ENCODE results near the gene SORCS2.

The SORCS2 gene

DNA sequence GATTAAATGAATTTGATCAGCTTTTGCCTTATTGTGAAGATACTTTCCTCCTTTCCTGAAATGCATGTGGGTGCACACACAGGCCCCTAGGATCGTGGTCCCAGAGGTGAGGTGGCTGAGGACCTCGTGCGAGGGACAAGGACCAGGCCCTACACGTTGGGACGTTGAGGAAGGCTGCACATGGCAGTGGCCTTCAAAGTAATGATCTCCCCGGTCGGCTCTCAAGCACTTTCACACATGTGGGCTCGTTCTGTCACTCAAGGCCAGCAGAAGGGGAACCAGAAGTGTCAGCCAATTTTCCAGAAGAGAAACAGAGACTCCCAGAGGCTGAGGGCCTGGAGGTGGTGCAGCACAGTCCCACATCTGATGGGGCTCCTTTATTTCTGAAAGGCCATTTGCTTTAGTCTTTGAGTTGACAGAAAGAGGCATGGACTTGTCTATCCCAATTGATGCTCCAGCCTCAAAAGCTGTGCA is 550.5 kb downstream of the SORCS2 start:
- Histone ChIP-seq H3K9me3 (ENCODE audit: control insufficient read depth, insufficient read depth, low read length) (no peaks in the 10 kb centered on the region), H3K4me1 (ENCODE audit: control insufficient read depth, low read length) (no peaks in the 10 kb centered on the region), H3K79me2 (ENCODE audit: control insufficient read depth, low read length) (no peaks in the 10 kb centered on the region), H3K9me2 (replicated peaks; ENCODE audit: control insufficient read depth, low read length) (no peaks in the 10 kb centered on the region), H4K20me1 (ENCODE audit: control insufficient read depth, insufficient read depth, low read depth, low read length) (no peaks in the 10 kb centered on the region), H3K4me2 (ENCODE audit: low read length) (no peak overlapping the region), H3K27me3 (ENCODE audit: control insufficient read depth, low read length) (no peaks in the 10 kb centered on the region), H3K27ac (ENCODE audit: low read depth, low read length) (no peak overlapping the region), H3F3A (ENCODE audit: control insufficient read depth, insufficient read depth) (no peaks in the 10 kb centered on the region), H3K4me3 (ENCODE audit: low read length) (no peak overlapping the region), H3K36me3 (ENCODE audit: control insufficient read depth, low read length) (no peaks in the 10 kb centered on the region)
- TF ChIP-seq EZH2phosphoT487 (IDR thresholded peaks at IDR 0.05; ENCODE audit: borderline replicate concordance, low read length): no peak
- TF ChIP-seq, protein P1, sequence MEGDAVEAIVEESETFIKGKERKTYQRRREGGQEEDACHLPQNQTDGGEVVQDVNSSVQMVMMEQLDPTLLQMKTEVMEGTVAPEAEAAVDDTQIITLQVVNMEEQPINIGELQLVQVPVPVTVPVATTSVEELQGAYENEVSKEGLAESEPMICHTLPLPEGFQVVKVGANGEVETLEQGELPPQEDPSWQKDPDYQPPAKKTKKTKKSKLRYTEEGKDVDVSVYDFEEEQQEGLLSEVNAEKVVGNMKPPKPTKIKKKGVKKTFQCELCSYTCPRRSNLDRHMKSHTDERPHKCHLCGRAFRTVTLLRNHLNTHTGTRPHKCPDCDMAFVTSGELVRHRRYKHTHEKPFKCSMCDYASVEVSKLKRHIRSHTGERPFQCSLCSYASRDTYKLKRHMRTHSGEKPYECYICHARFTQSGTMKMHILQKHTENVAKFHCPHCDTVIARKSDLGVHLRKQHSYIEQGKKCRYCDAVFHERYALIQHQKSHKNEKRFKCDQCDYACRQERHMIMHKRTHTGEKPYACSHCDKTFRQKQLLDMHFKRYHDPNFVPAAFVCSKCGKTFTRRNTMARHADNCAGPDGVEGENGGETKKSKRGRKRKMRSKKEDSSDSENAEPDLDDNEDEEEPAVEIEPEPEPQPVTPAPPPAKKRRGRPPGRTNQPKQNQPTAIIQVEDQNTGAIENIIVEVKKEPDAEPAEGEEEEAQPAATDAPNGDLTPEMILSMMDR (IDR thresholded peaks at IDR 0.05; ENCODE audit: low read depth, low read length, poor library complexity, severe bottlenecking): no peak

DNA sequence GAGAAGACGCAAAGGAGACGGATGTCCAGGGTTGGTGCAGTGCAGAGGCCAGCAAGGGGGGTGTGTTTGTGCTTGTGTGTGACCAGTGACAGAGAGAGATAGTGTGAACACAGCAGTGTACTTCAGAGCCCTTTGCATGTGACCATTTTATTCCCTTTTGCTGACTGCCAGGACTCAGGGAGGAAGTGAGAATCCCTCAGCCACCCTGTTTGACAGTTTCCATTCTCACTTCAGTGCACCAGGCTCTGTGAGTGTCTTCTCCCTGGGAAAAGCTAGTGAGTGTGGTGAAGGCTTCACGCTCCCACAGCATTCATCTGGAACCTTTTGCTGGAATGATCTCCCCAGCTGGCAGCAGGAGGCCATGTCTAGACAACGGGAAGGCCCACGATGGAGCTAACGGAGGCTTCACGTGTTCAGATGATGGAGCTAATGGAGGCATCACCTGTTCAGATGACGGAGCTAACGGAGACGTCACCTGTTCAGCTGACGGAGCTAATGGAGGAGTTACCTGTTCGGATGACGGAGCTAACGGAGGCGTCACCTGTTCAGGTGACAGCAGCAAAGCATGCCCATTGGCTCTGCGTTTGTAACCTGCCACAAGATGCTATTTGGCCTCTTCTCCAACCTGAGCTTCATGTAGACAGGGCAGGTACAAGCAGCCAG is 551.9 kb downstream of the SORCS2 start:
- no peak overlapping the region for H3K4me2 ChIP-seq (ENCODE audit: low read length)
- no peaks in the 10 kb centered on the region for H3K4me1 ChIP-seq (ENCODE audit: control insufficient read depth, low read length)

DNA sequence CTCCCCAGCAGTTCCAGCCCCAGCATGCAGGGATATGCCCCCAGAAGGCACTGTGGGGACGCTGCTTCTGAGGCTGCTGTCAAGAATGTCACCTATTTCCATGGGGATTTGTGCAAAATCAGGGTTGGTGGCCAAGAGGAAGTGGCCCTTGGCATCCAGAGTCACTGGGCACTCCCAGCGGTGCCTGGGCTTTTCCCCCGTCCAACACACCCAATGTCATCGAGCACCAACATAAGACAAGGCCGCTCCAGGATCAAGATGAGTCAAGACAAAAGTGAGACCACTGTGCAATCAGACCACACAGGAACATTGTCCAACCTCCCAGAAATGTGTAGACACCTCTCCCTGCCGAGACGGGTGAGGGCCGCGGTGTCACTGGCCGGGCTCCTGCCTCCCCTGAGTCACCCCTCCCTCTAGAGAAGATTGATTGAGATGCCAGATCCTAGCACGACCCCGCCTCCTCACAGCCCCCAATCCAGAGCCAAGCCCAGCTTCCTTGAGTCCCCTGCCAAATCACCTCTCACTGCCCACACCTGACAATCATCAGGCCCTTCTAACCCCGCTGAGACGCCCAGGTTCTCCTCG is 553.1 kb downstream of the SORCS2 start:
- no peaks in the 10 kb centered on the region for H3K79me2 ChIP-seq (ENCODE audit: control insufficient read depth, low read length)
- TF ChIP-seq, protein P1 (IDR thresholded peaks at IDR 0.05; ENCODE audit: low read depth, low read length, poor library complexity, severe bottlenecking): no peak
- no peak for TF ChIP-seq EZH2phosphoT487 (IDR thresholded peaks at IDR 0.05; ENCODE audit: borderline replicate concordance, low read length)
- H3K9me3 ChIP-seq (ENCODE audit: control insufficient read depth, insufficient read depth, low read length): no peaks in the 10 kb centered on the region
- no peaks in the 10 kb centered on the region for H3K4me1 ChIP-seq (ENCODE audit: control insufficient read depth, low read length)
- H3K27me3 ChIP-seq (ENCODE audit: control insufficient read depth, low read length): no peaks in the 10 kb centered on the region
- no peak overlapping the region for H3K4me3 ChIP-seq (ENCODE audit: low read length)
- no peak overlapping the region for H3K4me2 ChIP-seq (ENCODE audit: low read length)
- no peaks in the 10 kb centered on the region for H3K9me2 ChIP-seq (replicated peaks; ENCODE audit: control insufficient read depth, low read length)
- no peaks in the 10 kb centered on the region for H3K36me3 ChIP-seq (ENCODE audit: control insufficient read depth, low read length)
- no peak overlapping the region for H3K27ac ChIP-seq (ENCODE audit: low read depth, low read length)
- no peaks in the 10 kb centered on the region for H4K20me1 ChIP-seq (ENCODE audit: control insufficient read depth, insufficient read depth, low read depth, low read length)
- no peaks in the 10 kb centered on the region for H3F3A ChIP-seq (ENCODE audit: control insufficient read depth, insufficient read depth)

More for the DNA sequence above, 551.9 kb downstream of the SORCS2 start:
- no peak overlapping the region for H3K4me3 ChIP-seq (ENCODE audit: low read length)
- H4K20me1 ChIP-seq (ENCODE audit: control insufficient read depth, insufficient read depth, low read depth, low read length): no peaks in the 10 kb centered on the region
- no peaks in the 10 kb centered on the region for H3F3A ChIP-seq (ENCODE audit: control insufficient read depth, insufficient read depth)
- H3K9me2 ChIP-seq (replicated peaks; ENCODE audit: control insufficient read depth, low read length): no peaks in the 10 kb centered on the region
- no peak for TF ChIP-seq EZH2phosphoT487 (IDR thresholded peaks at IDR 0.05; ENCODE audit: borderline replicate concordance, low read length)
- TF ChIP-seq, protein P1 (IDR thresholded peaks at IDR 0.05; ENCODE audit: low read depth, low read length, poor library complexity, severe bottlenecking): no peak
- no peaks in the 10 kb centered on the region for H3K36me3 ChIP-seq (ENCODE audit: control insufficient read depth, low read length)
- H3K9me3 ChIP-seq (ENCODE audit: control insufficient read depth, insufficient read depth, low read length): no peaks in the 10 kb centered on the region
- H3K27ac ChIP-seq (ENCODE audit: low read depth, low read length): no peak overlapping the region
- no peaks in the 10 kb centered on the region for H3K79me2 ChIP-seq (ENCODE audit: control insufficient read depth, low read length)
- no peaks in the 10 kb centered on the region for H3K27me3 ChIP-seq (ENCODE audit: control insufficient read depth, low read length)

Data from DOHH2 (cell line).